GM21786 (cell line): ENCODE results near the gene EYA2.

Experiments
- ATAC-seq: cut with Tn5 transposase; IDR thresholded peaks from one replicate; pipeline ENCODE4 v1.9.1; 2021; ENCODE audit not compliant: unreplicated experiment

EYA2 gene

DNA sequence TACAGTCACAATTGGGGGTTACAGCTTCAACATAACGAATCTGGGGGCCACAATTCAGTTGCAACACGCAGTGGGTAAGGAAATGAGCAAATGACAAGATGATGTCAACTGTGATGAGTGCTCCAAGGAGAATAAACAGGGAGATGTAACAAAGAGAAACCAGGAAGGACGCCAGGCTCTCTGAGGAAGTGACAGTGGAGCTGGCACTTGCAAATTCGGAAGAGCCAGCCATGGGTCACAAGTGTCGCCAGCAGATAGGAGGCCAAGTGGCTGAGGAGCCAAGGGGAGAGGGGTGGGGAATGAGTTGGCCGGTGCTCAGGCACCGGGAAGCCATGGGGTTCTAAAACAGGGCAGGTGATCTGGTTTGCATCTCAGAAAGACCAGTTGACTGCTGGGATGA is 136.4 kb downstream of the EYA2 start:
- ATAC-seq, result no peak

DNA sequence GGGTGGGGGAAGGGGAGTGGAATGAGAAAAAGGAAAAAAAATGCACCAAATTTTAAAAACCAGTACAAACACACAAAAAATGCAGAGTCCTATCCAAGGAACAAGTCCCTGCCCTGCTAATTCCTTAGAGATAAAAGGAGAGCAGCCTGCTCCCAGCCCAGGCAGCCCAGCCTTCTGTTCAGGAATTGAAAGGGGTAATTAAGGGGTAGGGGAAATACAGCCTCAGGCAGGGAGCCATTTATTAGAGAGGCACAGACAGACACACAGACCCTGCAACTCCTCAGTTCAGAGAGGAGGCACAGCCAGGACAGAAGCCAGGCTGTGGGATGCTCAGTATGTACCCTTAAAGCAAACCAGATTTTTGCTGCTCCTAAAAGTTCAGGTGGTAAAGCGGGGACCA is 137.2 kb downstream of the EYA2 start:
- ATAC-seq, result no peak

DNA sequence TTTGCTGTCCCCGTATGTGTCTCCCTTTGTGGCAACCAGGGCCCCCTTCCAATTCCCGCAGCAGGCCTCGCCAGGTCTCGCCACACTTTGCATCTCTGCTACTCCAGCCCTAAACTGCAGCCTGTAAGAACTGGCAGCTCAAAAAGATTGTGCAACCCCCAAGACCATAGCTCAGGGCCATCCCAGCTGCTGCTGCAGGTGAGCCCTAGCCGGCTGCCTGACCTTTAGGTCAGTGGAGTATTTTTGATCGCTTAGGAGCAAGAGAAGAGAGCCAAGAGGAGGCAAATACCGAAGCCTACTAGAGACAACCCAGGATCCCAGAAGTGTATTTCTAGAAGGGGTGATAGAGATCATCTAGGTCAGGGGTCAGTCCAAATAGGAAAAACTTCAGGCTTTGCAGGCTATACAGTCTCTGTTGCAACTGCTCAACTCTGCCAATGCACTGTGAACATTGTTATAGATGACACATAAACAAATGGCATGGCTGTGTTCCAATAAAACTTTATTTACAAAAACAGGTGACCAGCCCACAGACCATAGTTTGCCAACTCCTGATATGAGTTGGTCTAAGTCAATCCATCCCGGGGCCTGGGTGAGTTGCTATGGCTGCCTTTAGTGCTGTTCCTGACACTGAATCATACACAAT is 138.4 kb downstream of the EYA2 start:
- ATAC-seq, result no peak

DNA sequence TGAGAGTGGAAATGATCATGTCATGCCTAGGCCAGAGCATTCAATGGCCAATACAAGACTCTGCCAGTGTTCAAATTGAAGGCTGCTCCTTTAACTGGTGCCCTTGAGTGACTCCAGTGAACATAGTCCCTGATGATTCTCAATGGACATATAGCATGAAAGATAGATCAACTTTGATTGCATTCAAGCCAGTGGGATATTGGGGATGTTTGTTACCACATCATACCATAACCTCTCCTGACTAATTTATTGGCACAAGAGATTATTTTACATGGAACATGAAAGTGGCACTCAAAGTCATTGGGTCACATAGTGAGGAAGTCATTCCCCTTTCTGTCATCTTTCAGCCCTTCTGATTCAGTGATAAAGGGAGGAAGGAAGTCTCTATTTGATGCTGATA is 139.0 kb downstream of the EYA2 start:
- no peak for ATAC-seq

DNA sequence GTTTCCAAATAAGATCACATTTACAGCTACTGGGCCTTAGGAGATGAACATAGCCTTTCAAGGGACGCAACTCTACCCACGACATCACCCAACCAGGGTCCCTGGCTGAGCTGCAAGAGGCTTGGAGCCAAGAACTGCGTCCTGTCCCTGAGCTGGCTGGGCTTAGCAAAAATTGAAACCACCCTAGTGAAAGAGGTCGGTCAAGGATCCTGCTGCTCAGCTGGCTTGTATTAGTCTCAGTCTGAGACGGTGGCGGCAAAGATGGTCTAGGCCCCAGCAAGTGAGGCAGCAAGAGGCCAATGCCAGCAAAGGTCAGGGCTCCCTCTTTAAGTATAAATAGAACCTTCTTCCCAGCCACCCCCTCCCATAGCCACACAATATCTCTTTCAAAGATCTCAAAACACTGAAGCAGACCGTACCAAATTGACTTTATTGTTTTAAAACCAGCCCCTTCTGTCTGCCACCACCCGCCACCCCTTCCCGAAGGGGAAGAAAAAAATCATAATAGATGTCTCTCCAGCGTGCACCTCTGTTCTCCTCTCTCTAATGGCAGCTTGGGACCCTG is 140.5 kb downstream of the EYA2 start:
- ATAC-seq, result no peak

DNA sequence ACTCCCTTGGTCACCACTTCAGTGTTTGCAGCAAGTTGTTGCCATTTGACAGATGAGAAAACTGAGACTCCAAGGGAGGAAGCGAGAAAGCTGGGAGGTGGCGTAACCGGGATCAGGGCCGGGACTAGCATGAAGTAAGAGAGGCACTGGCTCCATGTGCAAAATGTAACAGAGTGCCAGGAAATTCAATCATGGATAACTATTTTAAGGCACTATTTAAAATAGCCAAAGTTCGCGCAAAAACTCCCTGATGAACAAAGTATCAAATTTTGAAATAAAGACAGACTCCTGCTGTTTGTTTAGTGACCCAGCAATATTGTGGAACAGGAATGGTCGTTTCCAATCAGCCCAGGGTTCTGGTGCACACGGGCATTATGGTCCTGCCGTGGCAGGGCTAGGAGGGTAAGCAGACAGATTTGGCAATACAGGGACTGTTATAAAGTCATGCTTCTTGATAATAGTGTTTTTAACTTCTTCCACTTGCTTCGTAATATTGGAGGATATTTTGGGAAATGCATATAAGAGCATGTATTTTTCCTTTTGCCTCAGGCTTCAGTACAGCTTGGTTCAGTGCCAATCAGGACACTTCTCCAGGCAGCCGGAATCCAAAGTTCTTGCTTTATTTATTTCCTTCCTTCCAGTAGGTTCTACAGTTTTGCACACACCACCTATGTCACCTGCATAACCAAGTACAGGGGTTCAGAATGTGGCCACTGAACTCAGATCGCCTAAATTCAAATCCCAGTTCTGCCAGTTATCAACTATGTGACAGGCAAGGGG is 141.6 kb downstream of the EYA2 start:
- no peak for ATAC-seq

DNA sequence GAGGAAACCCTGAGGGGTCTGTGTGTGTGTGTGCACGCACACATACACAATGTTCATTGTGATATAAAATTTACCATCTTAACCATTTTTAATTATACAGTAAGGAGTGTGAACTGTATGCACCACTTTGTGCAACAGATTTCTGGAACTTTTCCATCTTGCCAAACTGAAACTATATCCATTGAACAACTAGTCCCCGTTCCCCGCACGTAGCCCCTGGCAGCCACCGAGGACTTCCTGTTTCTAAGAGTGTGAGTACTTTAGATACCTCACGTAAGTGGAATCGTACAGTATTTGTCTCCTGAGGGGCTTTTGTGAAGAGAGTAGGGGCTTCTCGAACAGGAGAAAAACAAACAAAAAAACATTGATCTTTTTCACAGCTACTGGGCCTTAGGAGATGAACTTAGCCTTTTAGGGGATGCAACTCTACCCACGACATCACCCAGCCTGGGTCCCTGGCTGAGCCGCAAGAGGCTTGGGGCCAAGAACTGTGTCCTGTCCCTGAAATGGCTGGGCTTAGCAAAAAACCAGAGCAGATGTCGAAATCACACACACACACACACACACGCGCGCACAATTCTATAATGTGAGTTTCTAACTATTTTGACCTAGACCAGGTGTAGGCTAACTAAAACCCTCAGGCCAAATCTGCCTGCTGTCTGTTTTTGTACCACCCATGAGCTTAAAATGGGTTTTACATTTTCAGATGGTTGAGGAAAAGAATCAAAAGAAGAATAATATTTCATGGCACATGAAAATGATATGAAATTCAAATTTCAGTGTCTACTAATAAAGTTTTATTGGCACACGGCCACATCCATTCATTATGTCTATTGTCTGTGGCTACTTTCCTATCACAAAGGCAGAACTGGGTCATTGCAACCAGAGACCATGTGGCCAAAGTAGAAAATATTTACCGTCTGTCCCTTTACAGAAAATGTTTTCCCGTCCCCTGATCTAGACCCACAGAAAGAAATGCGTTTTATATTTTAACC is 144.2 kb downstream of the EYA2 start:
- ATAC-seq, result no peak

DNA sequence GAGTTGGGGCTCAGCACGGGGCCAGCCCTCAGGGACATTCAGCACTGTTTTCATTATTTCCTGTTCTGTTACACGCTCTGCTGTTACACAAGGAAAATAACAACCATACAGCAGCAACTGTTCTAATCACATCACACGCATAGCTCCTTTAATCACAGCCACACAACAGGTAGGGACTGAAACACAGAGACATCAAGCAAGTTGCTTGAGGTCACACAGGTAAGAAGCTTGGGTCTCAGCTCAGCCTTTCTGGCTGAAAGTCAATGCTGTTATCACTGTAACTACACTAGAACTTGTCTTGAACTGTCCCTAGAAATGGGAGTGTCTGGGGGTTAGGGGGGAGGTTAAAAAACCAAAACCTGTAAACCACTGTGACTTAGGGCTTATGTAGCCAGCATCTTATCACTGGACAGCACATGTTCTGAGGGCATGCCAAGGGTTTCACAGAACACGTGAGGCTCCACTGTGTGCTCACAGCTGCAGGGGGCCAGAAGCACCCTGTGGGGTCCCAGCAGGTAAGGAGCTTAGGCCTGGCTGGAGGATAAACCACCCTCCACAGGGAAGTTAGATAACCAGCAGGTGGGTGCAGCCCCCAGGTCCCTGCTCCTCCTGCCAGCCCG is 146.0 kb downstream of the EYA2 start:
- ATAC-seq, result no peak

DNA sequence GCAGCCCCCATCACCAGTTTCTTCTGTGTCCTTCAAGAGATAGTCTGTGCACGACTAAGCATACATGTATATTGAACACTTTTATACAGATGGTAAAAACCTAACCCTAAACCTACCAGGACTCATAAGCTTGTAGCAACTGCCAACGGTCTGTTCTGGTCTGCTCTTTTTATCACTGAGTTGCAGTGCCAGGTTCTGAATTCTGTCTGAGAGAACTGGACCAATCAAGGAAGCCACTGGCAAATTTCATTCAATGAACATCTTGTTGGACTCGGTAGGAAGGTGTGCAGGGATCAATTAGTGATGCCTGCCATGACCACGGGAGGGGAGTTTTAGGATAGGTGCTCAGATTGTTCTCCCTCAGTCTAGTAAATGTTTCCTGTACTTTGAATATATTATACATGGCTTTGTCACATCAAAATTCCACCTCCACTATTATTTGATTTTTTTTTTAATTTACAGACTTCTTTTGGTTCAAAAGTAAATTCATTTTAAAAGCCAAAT is 146.8 kb downstream of the EYA2 start:
- ATAC-seq, result no peak

DNA sequence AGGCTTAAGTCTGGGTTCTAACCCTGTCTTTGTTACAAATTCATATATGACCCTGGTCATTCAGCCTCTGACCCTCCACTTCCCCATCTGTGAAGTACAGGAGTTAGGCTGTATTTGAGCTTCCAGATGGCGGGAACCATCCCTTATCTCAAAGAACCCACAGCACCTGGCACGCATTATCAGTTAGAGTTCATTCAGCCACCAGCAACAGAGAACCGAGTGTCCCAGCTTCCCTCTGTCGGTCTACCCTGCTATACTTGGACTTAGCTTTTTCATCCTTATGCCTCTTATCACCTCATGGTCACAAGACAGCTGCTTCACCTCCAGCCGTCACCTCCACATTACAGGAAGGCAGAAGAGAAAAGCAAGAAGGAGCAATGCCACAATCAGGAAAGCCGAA is 147.8 kb downstream of the EYA2 start:
- no peak for ATAC-seq

DNA sequence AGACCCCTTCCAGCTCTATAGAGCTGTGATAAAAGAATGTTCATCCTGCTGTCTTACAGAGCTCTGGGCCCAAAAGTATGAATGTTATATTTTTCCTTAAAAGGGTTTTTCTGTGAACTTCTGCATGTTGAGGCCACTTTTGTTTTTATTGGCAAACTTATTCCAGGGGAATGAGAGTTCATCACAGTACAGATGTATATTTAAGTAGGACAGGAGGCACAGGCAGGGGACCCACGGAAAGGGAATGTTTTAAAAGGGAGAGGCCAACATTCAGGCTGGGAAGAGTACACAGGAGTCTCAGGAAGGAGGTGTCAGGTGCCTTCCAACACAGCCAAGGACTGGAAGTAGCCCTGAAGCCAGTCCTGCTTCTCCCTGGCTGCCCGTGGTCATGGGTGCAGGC is 148.4 kb downstream of the EYA2 start:
- no peak for ATAC-seq

DNA sequence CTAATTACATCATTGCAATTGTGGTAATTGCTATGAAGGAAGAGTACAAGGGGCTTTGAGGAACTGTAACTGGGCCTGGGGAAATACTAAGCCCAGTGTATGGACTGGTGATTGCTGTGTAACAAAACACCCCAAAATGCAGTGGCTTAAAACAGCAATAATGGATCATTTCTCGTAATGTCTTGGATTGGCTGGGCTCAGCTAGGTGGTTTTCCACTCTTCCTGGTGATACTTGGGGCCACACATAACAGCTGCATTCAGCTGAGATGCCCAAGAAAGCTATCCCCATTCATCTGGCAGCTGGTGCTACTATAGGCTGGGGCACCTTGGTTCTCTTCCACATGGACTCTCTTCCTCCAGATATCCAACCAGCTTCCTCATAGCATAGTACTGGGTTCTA is 150.3 kb downstream of the EYA2 start:
- ATAC-seq, result no peak

DNA sequence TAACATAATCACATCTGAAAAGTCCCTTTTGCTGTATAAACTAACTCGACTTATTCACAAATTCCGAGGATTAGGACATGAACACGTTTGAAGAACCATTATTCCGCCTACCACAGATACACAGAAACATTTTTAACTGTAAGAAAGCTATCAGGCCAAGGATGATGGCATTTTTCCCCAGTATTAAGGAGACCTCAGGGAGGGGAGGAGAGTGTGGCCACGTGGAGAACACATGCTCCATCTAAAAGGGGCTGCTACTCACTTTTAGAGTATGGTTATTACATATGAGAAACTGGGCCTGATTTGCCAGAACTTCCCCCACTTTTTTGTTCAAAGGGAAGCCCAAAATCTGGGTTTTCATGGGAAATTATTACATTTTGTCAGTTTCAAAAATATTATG is 153.4 kb downstream of the EYA2 start:
- no peak for ATAC-seq

DNA sequence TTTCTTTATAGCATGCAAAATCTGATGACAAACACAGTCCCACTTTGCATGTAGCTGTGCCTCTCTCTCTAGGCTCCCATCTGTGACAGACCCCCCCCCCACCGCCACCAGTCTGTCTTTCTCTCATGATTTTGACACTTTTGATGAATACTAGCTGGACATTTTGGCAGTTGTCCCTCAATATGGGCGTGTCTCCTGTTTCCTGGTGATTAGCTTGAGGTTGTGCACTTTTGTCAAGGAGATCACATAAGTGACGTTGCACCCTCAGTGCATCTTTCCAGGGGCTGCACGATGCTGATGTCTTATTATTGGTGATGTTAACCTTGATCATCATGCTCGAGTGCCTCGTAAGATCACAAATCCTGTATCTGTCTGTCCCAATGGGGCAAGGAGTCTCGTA is 155.1 kb downstream of the EYA2 start:
- ATAC-seq, result no peak

DNA sequence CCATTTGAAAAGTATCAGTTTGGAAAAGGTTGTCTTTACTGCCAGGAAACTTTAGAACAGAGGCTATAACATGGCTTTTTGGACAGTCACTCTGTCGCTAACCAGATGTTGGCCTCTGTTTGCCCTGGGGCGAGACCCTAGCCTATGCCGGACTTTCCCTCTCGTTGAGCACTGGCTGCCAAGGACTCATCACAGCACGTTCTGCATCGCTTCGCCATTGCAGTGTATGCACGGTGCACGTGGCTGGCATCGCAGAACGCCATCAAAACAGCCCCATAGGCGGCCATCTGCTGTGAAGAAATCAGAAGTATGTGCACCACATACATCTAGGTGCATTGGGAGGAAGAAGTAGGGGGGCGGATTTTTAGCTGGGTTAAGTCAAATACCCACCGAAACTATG is 156.4 kb downstream of the EYA2 start:
- no peak for ATAC-seq

DNA sequence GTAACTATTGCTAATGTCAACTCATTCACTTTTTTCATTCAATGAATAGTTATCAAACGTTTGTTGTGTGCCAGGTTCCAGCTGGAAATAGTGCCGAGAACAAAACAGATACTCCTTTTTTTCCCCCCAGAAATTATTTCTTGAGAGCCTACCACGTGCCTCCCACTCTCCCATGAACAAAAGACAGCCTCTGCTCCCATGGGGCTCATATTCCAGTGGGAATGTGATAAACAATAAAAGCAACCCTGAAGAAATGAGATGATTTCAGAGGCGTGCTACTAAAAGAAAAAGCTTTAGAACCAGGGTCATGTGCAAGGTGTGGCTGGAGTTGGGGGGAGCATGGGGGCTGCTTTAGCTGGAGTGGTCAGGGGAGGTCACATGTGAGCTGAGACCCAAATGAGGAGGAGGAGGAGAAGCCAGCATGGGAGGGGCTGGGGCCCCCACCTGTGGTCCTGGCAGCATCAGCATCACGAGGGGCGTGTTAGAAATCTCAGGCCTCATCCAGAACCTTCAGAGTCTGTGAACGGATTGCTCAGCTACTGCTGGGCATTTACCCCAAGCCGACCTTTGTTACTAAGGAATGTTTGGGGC is 157.4 kb downstream of the EYA2 start:
- no peak for ATAC-seq

DNA sequence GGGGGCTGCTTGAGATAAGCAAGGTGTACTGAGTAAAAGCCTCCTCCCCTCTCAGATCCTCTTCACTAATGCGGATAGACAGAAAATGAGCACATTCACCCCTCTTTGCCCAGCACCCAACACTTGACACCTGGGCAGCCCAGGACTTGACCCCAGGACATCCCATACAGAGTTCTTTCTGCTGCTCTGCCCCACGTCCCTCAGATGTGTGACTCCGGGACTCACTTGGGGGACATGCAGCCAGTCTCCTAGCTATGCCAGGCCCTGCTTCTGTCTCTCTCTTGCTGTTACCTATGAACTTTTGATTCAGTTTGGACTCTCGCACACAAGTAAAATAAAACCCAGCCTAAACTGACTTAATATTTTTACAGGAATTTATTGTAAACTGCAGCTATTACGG is 159.9 kb downstream of the EYA2 start:
- ATAC-seq, result no peak

DNA sequence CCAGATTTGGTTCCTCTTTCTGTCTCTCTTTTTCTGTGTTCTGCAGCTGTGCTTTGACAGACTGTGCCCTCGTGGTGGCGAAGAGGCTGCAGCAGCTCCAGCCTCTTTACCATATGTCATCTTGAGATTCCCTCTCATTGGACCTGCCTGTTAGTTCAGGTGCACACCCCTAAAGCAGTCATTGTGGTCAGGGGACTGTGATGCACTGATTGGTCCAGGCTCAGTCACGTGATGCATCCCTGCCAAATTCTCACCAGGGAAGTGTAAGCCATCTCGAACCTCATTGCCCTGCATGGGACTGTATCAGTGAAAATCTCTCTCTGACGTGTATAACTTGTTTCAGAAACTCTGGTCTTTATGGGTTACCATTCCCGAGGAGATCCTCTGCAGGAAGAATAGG is 160.3 kb downstream of the EYA2 start:
- ATAC-seq, result no peak

DNA sequence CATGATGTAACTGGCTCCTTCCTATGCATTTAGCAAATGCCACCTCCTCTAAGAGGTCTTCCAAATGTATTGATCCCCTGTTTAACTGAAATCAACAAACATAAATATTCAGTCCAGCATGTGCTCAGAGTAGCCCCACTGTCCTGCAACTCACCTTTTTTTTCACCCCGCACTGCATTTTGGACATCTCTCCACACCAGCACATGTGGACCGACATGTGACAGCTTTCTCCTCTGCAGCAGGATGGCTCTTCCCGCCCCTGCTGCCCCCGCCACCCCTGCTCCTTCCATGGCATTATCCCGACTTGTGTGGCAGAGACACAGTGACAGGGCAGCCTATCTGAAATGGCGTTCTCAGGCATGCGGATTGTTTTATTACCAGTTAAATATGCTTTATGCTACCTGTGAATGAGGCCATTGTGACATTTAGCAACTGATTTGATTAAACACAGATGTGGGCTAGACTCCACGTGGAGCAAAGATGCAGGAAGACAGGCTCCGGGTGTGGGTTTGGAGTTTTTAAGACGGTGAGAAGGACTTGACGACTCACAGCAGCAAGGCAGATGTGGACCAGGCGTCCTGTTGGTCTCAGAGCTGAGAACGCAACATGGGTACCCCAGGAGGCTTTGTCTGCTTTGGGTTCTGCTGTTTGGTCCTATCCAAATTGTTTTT is 161.2 kb downstream of the EYA2 start:
- no peak for ATAC-seq

DNA sequence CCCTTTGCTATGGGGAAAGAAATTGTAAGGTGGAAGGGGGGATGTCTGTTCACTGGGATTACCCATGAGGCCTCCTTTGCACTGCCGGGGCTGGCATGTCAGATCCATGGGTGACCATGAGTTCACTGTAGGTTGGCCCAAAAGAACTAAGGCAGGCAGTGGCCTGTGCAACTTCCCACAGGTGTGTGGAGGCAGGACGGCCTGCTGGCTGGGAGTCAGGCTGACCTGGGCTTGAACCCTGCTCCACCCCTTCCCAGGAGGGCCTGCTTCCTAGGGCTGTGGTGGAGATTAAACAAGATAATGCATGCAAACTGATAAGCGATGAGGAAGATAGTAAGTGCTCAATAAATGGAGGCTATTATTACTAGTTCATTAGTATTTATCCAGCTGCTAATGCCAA is 163.0 kb downstream of the EYA2 start:
- ATAC-seq, result no peak
